IMR-90 (cell line): Measurements from ENCODE around the gene ADAMTS18.

Experiments used
- RAD21 ChIP-seq: IDR thresholded peaks from 2 replicates; pipeline ENCODE4 v1.6.1; 2012; ENCODE audit warnings: low read length, improper control_type of control experiment
- SMC3 ChIP-seq: fragments of 150-350 bp; IDR thresholded peaks from 2 replicates; pipeline ENCODE4 v1.6.1; 2016; ENCODE audit warnings: low read depth, mild to moderate bottlenecking, antibody characterized with exemption, low read length, moderate library complexity
- TF ChIP-seq, protein P1 (sequence below): conservative IDR thresholded peaks from 2 replicates; pipeline ENCODE4 v1.5.1; 2012; ENCODE audit warnings: mild to moderate bottlenecking, low read depth, low read length, improper control_type of control experiment

- TF ChIP-seq, protein P1, sequence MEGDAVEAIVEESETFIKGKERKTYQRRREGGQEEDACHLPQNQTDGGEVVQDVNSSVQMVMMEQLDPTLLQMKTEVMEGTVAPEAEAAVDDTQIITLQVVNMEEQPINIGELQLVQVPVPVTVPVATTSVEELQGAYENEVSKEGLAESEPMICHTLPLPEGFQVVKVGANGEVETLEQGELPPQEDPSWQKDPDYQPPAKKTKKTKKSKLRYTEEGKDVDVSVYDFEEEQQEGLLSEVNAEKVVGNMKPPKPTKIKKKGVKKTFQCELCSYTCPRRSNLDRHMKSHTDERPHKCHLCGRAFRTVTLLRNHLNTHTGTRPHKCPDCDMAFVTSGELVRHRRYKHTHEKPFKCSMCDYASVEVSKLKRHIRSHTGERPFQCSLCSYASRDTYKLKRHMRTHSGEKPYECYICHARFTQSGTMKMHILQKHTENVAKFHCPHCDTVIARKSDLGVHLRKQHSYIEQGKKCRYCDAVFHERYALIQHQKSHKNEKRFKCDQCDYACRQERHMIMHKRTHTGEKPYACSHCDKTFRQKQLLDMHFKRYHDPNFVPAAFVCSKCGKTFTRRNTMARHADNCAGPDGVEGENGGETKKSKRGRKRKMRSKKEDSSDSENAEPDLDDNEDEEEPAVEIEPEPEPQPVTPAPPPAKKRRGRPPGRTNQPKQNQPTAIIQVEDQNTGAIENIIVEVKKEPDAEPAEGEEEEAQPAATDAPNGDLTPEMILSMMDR, result no peak
- no peak for TF ChIP-seq RAD21
- no peak for TF ChIP-seq SMC3
Observed at GRCh38 chr16:77298418-77299360, 136.1 kb downstream of the ADAMTS18 start.
